ENCODE data around the gene SPP2. TPM values are rescaled to one million over a fixed set of nuclear protein-coding genes. Genes with fewer than 3 reads are reported as not detected.

SPP2 gene
- total and polyA plus RNA-seq, 9 of the 15 experiments (the other 6 are each of a cell fraction or from before 2014, with no cell fraction given), result not detected

DNA sequence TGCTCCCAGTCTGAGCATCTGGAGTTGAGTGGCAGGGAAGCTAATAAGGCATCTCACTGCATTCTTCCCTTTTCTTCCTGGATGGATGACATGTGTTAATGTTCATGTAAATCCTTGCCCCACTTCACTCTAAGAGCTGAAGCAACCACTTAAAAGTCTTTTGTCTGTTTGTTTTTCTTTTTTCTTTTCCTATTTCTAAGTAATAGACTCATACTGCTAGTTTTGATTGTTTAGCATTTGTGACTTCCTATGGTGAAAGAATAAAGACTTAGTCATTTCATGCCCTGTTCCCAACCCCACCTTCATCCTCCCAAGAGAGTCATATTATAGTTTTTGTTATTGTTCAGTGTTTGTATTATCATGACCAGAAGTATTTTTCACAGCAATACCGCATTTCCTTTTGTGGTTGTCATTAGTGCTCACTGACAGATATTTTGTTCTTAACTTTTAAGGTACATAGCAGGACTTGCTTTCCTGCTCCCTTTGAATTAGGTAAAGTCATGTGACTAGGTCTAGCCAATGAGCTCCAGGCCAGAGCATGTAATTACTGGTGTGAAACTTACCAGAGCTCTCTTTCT, 18.1 kb upstream of the SPP2 start:
- no peak overlapping the region for H2AFZ ChIP-seq (ENCODE audit: low read depth, low read length)
- FAIRE-seq (no peak), ATAC-seq (no peak), DNase-seq (ENCODE audit: extremely low read depth in 1 of 4, low spot score in 3 of 4) (no peak)
- no TSS peak for BruUV-seq (replicated peaks)
- H4K20me1 ChIP-seq (replicated peaks; ENCODE audit: control insufficient read depth, insufficient read depth, low read length), result no peaks in the 10 kb centered on the region
- H3K9me3 ChIP-seq (replicated peaks; ENCODE audit: control insufficient read depth, insufficient read depth, low read depth, low read length), result no peaks in the 10 kb centered on the region
- no peaks in the 10 kb centered on the region for H3K9me1 ChIP-seq (ENCODE audit: control insufficient read depth, insufficient read depth, low read length)
- TF ChIP-seq, protein P1, sequence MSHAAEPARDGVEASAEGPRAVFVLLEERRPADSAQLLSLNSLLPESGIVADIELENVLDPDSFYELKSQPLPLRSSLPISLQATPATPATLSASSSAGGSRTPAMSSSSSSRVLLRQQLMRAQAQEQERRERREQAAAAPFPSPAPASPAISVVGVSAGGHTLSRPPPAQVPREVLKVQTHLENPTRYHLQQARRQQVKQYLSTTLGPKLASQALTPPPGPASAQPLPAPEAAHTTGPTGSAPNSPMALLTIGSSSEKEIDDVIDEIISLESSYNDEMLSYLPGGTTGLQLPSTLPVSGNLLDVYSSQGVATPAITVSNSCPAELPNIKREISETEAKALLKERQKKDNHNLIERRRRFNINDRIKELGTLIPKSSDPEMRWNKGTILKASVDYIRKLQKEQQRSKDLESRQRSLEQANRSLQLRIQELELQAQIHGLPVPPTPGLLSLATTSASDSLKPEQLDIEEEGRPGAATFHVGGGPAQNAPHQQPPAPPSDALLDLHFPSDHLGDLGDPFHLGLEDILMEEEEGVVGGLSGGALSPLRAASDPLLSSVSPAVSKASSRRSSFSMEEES (CRISPR knock-in tag; IDR thresholded peaks at IDR 0.05), result peak; percentile 22
- TF ChIP-seq, protein P2, sequence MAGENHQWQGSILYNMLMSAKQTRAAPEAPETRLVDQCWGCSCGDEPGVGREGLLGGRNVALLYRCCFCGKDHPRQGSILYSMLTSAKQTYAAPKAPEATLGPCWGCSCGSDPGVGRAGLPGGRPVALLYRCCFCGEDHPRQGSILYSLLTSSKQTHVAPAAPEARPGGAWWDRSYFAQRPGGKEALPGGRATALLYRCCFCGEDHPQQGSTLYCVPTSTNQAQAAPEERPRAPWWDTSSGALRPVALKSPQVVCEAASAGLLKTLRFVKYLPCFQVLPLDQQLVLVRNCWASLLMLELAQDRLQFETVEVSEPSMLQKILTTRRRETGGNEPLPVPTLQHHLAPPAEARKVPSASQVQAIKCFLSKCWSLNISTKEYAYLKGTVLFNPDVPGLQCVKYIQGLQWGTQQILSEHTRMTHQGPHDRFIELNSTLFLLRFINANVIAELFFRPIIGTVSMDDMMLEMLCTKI (IDR thresholded peaks at IDR 0.05; ENCODE audit: partially characterized antibody), result no peak
- 0% methylated on average over 1 of the region's 1 CpG for WGBS (ENCODE audit: insufficient coverage, low coverage, missing lambda C conversion rate)
- H3K4me3 ChIP-seq, result no peak overlapping the region
- H3K4me2 ChIP-seq (ENCODE audit: insufficient read depth, low read length), result no peak overlapping the region
- CTCF ChIA-PET (ENCODE audit: low intra/inter-chr PET ratio), result no interaction called here
- H3K27ac ChIP-seq (ENCODE audit: extremely low read depth, low read depth, low read length), result no peak overlapping the region
- intact Hi-C loops (cut with micrococcal nuclease), result no loop called here
- H3K27me3 ChIP-seq (ENCODE audit: control insufficient read depth in 2 of 2, insufficient read depth in 2 of 2, low read length in 2 of 2), result no peaks in the 10 kb centered on the region
- in situ Hi-C loops (cut with MboI), result no loop called here
- H3K36me3 ChIP-seq (ENCODE audit: control insufficient read depth, insufficient read depth, low read length), result no peaks in the 10 kb centered on the region
- H3K4me1 ChIP-seq (replicated peaks in 1 of 2; ENCODE audit: control insufficient read depth in 2 of 2, insufficient read depth in 2 of 2, low read length in 2 of 2), result no peaks in the 10 kb centered on the region
- H3K9ac ChIP-seq (ENCODE audit: insufficient read depth in 1 of 2, low read depth in 2 of 2, low read length in 2 of 2), result no peak overlapping the region
- POLR2A ChIA-PET, result no interaction called here
- H3K79me2 ChIP-seq (ENCODE audit: control insufficient read depth, insufficient read depth, low read length), result no peaks in the 10 kb centered on the region

Data from K562 (cell line).